ENCODE measurements around the gene TMEM203. TPM values are rescaled to one million over a fixed set of nuclear protein-coding genes. Genes with fewer than 3 reads are reported as not detected.

TMEM203 gene
- total and polyA plus RNA-seq, 2 experiments from 2014 or later = 32.7 to 53.4 TPM

DNA sequence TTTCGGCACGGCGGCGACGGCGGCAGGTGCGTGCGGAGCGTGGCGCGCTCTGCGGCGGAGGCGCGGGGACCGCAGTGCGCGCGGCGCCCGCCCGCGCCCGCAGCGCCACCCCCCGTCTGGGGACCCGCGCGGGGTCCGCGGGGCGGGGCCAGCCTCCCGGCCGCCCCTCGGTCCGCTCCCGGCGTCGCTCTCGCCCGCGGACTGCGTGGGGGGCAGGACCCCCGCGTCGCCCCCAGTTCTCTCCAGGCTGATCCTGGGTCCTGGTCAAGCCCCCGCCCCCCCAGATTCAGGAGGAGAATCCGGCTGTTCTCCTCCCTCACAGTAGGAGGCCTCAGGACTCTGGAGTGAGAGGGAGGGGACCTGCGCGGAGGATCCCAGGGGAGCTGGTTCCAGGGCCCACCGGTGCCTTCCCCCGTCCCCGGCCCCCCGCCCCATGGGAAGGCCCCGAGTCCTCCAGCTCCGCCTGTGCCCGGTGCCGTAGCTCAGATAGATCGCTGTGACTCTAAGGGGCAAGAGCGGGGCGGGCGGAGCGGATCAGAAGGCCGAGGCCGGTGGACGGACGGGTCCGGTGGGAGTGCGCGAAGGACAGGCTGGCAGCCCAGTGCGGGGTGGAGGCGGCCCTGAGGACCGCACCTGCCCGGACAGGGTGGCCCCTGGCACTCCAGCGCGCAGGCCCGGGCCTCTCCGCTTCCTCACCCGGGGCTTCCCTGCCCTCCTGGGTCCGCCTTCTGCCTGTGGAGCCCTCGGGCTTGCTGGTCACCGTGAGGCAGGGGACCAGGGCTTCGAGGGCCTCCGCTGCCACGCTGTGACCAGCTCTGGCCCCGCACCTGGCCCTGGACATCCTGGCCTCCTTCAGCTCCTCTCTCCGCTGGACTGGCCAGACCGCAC, 17.0 kb upstream of the TMEM203 start, which contains the start of gene RNF208 (continued):
- TF ChIP-seq, protein P1, sequence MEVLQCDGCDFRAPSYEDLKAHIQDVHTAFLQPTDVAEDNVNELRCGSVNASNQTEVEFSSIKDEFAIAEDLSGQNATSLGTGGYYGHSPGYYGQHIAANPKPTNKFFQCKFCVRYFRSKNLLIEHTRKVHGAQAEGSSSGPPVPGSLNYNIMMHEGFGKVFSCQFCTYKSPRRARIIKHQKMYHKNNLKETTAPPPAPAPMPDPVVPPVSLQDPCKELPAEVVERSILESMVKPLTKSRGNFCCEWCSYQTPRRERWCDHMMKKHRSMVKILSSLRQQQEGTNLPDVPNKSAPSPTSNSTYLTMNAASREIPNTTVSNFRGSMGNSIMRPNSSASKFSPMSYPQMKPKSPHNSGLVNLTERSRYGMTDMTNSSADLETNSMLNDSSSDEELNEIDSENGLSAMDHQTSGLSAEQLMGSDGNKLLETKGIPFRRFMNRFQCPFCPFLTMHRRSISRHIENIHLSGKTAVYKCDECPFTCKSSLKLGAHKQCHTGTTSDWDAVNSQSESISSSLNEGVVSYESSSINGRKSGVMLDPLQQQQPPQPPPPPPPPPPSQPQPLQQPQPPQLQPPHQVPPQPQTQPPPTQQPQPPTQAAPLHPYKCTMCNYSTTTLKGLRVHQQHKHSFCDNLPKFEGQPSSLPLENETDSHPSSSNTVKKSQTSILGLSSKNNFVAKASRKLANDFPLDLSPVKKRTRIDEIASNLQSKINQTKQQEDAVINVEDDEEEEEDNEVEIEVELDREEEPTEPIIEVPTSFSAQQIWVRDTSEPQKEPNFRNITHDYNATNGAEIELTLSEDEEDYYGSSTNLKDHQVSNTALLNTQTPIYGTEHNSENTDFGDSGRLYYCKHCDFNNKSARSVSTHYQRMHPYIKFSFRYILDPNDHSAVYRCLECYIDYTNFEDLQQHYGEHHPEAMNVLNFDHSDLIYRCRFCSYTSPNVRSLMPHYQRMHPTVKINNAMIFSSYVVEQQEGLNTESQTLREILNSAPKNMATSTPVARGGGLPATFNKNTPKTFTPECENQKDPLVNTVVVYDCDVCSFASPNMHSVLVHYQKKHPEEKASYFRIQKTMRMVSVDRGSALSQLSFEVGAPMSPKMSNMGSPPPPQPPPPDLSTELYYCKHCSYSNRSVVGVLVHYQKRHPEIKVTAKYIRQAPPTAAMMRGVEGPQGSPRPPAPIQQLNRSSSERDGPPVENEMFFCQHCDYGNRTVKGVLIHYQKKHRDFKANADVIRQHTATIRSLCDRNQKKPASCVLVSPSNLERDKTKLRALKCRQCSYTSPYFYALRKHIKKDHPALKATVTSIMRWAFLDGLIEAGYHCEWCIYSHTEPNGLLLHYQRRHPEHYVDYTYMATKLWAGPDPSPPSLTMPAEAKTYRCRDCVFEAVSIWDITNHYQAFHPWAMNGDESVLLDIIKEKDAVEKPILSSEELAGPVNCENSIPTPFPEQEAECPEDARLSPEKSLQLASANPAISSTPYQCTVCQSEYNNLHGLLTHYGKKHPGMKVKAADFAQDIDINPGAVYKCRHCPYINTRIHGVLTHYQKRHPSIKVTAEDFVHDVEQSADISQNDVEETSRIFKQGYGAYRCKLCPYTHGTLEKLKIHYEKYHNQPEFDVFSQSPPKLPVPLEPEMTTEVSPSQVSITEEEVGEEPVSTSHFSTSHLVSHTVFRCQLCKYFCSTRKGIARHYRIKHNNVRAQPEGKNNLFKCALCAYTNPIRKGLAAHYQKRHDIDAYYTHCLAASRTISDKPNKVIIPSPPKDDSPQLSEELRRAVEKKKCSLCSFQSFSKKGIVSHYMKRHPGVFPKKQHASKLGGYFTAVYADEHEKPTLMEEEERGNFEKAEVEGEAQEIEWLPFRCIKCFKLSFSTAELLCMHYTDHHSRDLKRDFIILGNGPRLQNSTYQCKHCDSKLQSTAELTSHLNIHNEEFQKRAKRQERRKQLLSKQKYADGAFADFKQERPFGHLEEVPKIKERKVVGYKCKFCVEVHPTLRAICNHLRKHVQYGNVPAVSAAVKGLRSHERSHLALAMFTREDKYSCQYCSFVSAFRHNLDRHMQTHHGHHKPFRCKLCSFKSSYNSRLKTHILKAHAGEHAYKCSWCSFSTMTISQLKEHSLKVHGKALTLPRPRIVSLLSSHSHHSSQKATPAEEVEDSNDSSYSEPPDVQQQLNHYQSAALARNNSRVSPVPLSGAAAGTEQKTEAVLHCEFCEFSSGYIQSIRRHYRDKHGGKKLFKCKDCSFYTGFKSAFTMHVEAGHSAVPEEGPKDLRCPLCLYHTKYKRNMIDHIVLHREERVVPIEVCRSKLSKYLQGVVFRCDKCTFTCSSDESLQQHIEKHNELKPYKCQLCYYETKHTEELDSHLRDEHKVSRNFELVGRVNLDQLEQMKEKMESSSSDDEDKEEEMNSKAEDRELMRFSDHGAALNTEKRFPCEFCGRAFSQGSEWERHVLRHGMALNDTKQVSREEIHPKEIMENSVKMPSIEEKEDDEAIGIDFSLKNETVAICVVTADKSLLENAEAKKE (CRISPR knock-in tag; IDR thresholded peaks at IDR 0.05) = no peak
- TF ChIP-seq, protein P2, sequence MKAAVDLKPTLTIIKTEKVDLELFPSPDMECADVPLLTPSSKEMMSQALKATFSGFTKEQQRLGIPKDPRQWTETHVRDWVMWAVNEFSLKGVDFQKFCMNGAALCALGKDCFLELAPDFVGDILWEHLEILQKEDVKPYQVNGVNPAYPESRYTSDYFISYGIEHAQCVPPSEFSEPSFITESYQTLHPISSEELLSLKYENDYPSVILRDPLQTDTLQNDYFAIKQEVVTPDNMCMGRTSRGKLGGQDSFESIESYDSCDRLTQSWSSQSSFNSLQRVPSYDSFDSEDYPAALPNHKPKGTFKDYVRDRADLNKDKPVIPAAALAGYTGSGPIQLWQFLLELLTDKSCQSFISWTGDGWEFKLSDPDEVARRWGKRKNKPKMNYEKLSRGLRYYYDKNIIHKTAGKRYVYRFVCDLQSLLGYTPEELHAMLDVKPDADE (IDR thresholded peaks at IDR 0.05) = no peak
- no peak; the same call in 1 of the 2 replicates for TF ChIP-seq POLR2AphosphoS5 (IDR thresholded peaks at IDR 0.05; ENCODE audit: low read depth)
- TF ChIP-seq ZNF331 (CRISPR knock-in tag; IDR thresholded peaks at IDR 0.05; ENCODE audit: low read depth) = no peak
- no peak for TF ChIP-seq CREB1 (CRISPR knock-in tag; IDR thresholded peaks at IDR 0.05; ENCODE audit: low read depth)
- TF ChIP-seq JUNB (IDR thresholded peaks at IDR 0.05; ENCODE audit: unreplicated experiment) = no peak
